ENCODE measurements around the gene ACTC1. TPM values are rescaled to one million over a fixed set of nuclear protein-coding genes. Genes with fewer than 3 reads are reported as not detected.
A peak's percentile ranks its signal among the peaks of the same experiment; 100 is the strongest.

Gene ACTC1
- total RNA-seq (2016; rRNA removed; fragmentation: Illumina TruSeq; extraction: Trizol) (not detected in 2 replicates), polyA plus RNA-seq (2011; rRNA removed) (not detected in 2 replicates), polyA minus RNA-seq (2011; rRNA and poly(A)+ RNA removed; ENCODE audit: low replicate concordance) (13.7 TPM in 1 of 2 replicates, not detected in the other), Bru-seq, nascent RNA (not detected), BruChase-seq, experiment 1, labeled RNA remaining after a 6-hour chase (not detected), BruChase-seq, experiment 2, labeled RNA remaining after a 2-hour chase (percentile 19 among the genes with signal in this experiment)
- total RNA-seq (2016; cell fraction: cytosol; rRNA removed; fragmentation: Illumina TruSeq; extraction: Trizol; ENCODE audit: low read depth): not detected in 2 replicates
- not detected in 2 replicates for total RNA-seq (2016; cell fraction: insoluble cytoplasmic fraction; rRNA removed; fragmentation: Illumina TruSeq; extraction: Trizol)
- not detected in 2 replicates for total RNA-seq (2016; cell fraction: membrane; rRNA removed; fragmentation: Illumina TruSeq; extraction: Trizol)
- total RNA-seq (2016; cell fraction: nucleus; rRNA removed; fragmentation: Illumina TruSeq; extraction: Trizol): not detected in 2 replicates
- not detected in 2 replicates for polyA plus RNA-seq (2011; cell fraction: cytosol; rRNA removed)
- polyA plus RNA-seq (2011; cell fraction: nucleus; rRNA removed): not detected in 2 replicates
- not detected in 2 replicates for polyA plus RNA-seq (2012)
- polyA plus RNA-seq (2016; cell fraction: cytosol; fragmentation: Illumina TruSeq; extraction: Trizol; ENCODE audit: low read depth): 0.07 TPM in 1 of 2 replicates, not detected in the other
- not detected in 2 replicates for polyA plus RNA-seq (2016; cell fraction: insoluble cytoplasmic fraction; fragmentation: Illumina TruSeq; extraction: Trizol; ENCODE audit: low read depth)
- polyA plus RNA-seq (2016; cell fraction: membrane; fragmentation: Illumina TruSeq; extraction: Trizol; ENCODE audit: low read depth): not detected in 2 replicates
- not detected in 2 replicates for polyA plus RNA-seq (2016; cell fraction: nucleus; fragmentation: Illumina TruSeq; extraction: Trizol; ENCODE audit: insufficient read depth, low read depth)
- polyA minus RNA-seq (2011; cell fraction: cytosol; rRNA and poly(A)+ RNA removed): 0.40 TPM in 1 of 2 replicates, not detected in the other
- polyA minus RNA-seq (2011; cell fraction: nucleus; rRNA and poly(A)+ RNA removed): not detected in 2 replicates
- long read RNA-seq, experiment 1: 0 reads
- long read RNA-seq, experiment 2: 0 reads

GRCh38 chr15:34795267-34796081, at the start of gene ACTC1:
TSS of gene ACTC1 (minus strand) at chr15:34795549. CDS start at chr15:34794808, 741 bp downstream.
- no peaks in the 10 kb centered on the region for H3K36me3 ChIP-seq (replicated peaks in 1 of 2; ENCODE audit: control insufficient read depth in 1 of 2, insufficient read depth in 2 of 2, low read length in 2 of 2)
- H4K20me1 ChIP-seq (ENCODE audit: insufficient read depth, low read length): no peaks in the 10 kb centered on the region
- intact Hi-C loops (cut with micrococcal nuclease; ENCODE audit: unreplicated experiment): no loop called here
- H2AFZ ChIP-seq (ENCODE audit: low read length): no peak within 1 kb of the TSS
- H3K4me3 ChIP-seq (replicated peaks in 1 of 3; ENCODE audit: insufficient read depth in 1 of 3, low read depth in 2 of 3, low read length in 3 of 3): peak within 1 kb of the TSS in 1 of 3 experiments; percentile 37; a peak in 1 of 6 replicates
- no peak for DNase-seq (ENCODE audit: low spot score)
- H3K9me3 ChIP-seq (ENCODE audit: low read length): no peaks in the 10 kb centered on the region
- peak; percentile 97 for ATAC-seq
- ChIA-PET CTCF (ENCODE audit: low intra/inter-chr PET ratio, low total read pairs) (no interaction called here), POLR2A (no interaction called here)
- in situ Hi-C loops (cut with HindIII; ENCODE audit: extremely low pct_ligation_motif_present, low pct_unique_long_range_greater_than_20kb): no loop called here
- H3K79me2 ChIP-seq (ENCODE audit: insufficient read depth, low read length): no peaks in the 10 kb centered on the region
- 0 out of 2 replicates have a peak, but pooled peaks cover 8% of the 10 kb centered on the region for H3K4me1 ChIP-seq (ENCODE audit: insufficient read depth, low read length)
- H3K27ac ChIP-seq (ENCODE audit: extremely low read length, insufficient read depth, low read length): no peak within 1 kb of the TSS
- WGBS (ENCODE audit: low lambda C conversion rate): 20% methylated on average over 24 of the region's 44 CpGs
- FAIRE-seq: no peak
- H3K27me3 ChIP-seq (ENCODE audit: control insufficient read depth in 1 of 2, insufficient read depth in 2 of 2, low read length in 2 of 2): peaks cover 1 to 75% of the 10 kb centered on the region in 2 experiments; a peak in 4 of 5 replicates
- no peak within 1 kb of the TSS for H3K9ac ChIP-seq (ENCODE audit: insufficient read depth, low read depth, low read length)
- no TSS peak for BruUV-seq (replicated peaks)
- 0 out of 2 replicates have a peak within 1 kb of the TSS, but pooled peaks have one; percentile 24 for H3K4me2 ChIP-seq (ENCODE audit: low read depth, low read length)
- TF ChIP-seq, protein P1, sequence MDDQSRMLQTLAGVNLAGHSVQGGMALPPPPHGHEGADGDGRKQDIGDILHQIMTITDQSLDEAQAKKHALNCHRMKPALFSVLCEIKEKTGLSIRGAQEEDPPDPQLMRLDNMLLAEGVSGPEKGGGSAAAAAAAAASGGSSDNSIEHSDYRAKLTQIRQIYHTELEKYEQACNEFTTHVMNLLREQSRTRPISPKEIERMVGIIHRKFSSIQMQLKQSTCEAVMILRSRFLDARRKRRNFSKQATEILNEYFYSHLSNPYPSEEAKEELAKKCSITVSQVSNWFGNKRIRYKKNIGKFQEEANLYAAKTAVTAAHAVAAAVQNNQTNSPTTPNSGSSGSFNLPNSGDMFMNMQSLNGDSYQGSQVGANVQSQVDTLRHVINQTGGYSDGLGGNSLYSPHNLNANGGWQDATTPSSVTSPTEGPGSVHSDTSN (CRISPR knock-in tag; IDR thresholded peaks at IDR 0.05; ENCODE audit: borderline replicate concordance): no peak
- TF ChIP-seq RCOR2 (CRISPR knock-in tag; IDR thresholded peaks at IDR 0.05) (no peak), IKZF1 (IDR thresholded peaks at IDR 0.05) (no peak), PHB2 (IDR thresholded peaks at IDR 0.05; ENCODE audit: partially characterized antibody) (no peak), HNRNPLL (IDR thresholded peaks at IDR 0.05; ENCODE audit: low read depth, low read length, poor library complexity, severe bottlenecking) (peak; percentile 44), SNRNP70 (IDR thresholded peaks at IDR 0.05; ENCODE audit: low read depth, low read length) (no peak), ZFX (CRISPR knock-in tag; IDR thresholded peaks at IDR 0.05; ENCODE audit: low read depth) (0 out of 2 replicates have a peak, but pooled peaks have one; percentile 22), ZNF431 (CRISPR knock-in tag; IDR thresholded peaks at IDR 0.05; ENCODE audit: borderline replicate concordance, low read depth) (no peak), ZFY (CRISPR knock-in tag; IDR thresholded peaks at IDR 0.05) (peak; percentile 32; the same call in 1 of the 2 replicates), LCORL (IDR thresholded peaks at IDR 0.05) (no peak), LCORL (CRISPR knock-in tag; IDR thresholded peaks at IDR 0.05) (no peak), ZNF790 (CRISPR knock-in tag; IDR thresholded peaks at IDR 0.05; ENCODE audit: borderline replicate concordance) (no peak), ZNF543 (CRISPR knock-in tag; IDR thresholded peaks at IDR 0.05) (no peak)
- TF ChIP-seq, protein P2, sequence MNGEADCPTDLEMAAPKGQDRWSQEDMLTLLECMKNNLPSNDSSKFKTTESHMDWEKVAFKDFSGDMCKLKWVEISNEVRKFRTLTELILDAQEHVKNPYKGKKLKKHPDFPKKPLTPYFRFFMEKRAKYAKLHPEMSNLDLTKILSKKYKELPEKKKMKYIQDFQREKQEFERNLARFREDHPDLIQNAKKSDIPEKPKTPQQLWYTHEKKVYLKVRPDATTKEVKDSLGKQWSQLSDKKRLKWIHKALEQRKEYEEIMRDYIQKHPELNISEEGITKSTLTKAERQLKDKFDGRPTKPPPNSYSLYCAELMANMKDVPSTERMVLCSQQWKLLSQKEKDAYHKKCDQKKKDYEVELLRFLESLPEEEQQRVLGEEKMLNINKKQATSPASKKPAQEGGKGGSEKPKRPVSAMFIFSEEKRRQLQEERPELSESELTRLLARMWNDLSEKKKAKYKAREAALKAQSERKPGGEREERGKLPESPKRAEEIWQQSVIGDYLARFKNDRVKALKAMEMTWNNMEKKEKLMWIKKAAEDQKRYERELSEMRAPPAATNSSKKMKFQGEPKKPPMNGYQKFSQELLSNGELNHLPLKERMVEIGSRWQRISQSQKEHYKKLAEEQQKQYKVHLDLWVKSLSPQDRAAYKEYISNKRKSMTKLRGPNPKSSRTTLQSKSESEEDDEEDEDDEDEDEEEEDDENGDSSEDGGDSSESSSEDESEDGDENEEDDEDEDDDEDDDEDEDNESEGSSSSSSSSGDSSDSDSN (CRISPR knock-in tag; IDR thresholded peaks at IDR 0.05): peak; percentile 85; the same call in 1 of the 2 replicates
- TF ChIP-seq, protein P3, sequence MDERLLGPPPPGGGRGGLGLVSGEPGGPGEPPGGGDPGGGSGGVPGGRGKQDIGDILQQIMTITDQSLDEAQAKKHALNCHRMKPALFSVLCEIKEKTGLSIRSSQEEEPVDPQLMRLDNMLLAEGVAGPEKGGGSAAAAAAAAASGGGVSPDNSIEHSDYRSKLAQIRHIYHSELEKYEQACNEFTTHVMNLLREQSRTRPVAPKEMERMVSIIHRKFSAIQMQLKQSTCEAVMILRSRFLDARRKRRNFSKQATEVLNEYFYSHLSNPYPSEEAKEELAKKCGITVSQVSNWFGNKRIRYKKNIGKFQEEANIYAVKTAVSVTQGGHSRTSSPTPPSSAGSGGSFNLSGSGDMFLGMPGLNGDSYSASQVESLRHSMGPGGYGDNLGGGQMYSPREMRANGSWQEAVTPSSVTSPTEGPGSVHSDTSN (CRISPR knock-in tag; IDR thresholded peaks at IDR 0.05): no peak

Measured in HepG2 (cell line).